Hepatocyte (in vitro differentiated cells): Measurements from ENCODE around the gene LRCH1. TPM values are rescaled to one million over a fixed set of nuclear protein-coding genes. Genes with fewer than 3 reads are reported as not detected.

Experiments
- DNase-seq: peaks from one replicate; pipeline ENCODE4 v3.0.0-alpha.2; 2016; ENCODE audit warnings: low spot score
- H2AFZ ChIP-seq: fragments of 200-600 bp; sonication (generic); 2 replicates; pipeline ENCODE4 v1.6.0; 2016; ENCODE audit warnings: antibody characterized with exemption, mild to moderate bottlenecking
- H3K27ac ChIP-seq: fragments of 200-600 bp; sonication (generic); 2 replicates; pipeline ENCODE4 v1.5.1; 2016; ENCODE audit warnings: mild to moderate bottlenecking
- H3K27me3 ChIP-seq: fragments of 200-600 bp; sonication (generic); 2 replicates; pipeline ENCODE4 v1.6.1; 2016
- H3K36me3 ChIP-seq: fragments of 200-600 bp; sonication (generic); replicated peaks from 2 replicates; pipeline ENCODE4 v1.5.1; 2016; ENCODE audit warnings: low read depth; ENCODE audit not compliant: insufficient read depth
- H3K4me1 ChIP-seq: fragments of 200-600 bp; sonication (generic); 2 replicates; pipeline ENCODE4 v1.5.1; 2016; ENCODE audit warnings: mild to moderate bottlenecking, moderate library complexity; ENCODE audit not compliant: insufficient read depth
- H3K4me2 ChIP-seq: fragments of 200-600 bp; sonication (generic); 2 replicates; pipeline ENCODE4 v1.6.0; 2016
- H3K4me3 ChIP-seq: fragments of 200-600 bp; sonication (generic); 2 replicates; pipeline ENCODE4 v1.5.1; 2016; ENCODE audit warnings: mild to moderate bottlenecking
- H3K79me2 ChIP-seq: fragments of 200-600 bp; sonication (generic); 2 replicates; pipeline ENCODE4 v1.6.0; 2017; ENCODE audit warnings: mild to moderate bottlenecking
- H3K9me2 ChIP-seq: fragments of 200-600 bp; sonication (generic); replicated peaks from 2 replicates; pipeline ENCODE4 v1.6.0; 2017; ENCODE audit warnings: mild to moderate bottlenecking; ENCODE audit not compliant: insufficient read depth
- H3K9me3 ChIP-seq: fragments of 200-600 bp; sonication (generic); 2 replicates; pipeline ENCODE4 v1.5.1; 2016; ENCODE audit warnings: low read depth, mild to moderate bottlenecking
- H4K20me1 ChIP-seq: fragments of 200-600 bp; sonication (generic); 2 replicates; pipeline ENCODE4 v1.6.0; 2016; ENCODE audit warnings: mild to moderate bottlenecking; ENCODE audit not compliant: insufficient read depth, poor library complexity, severe bottlenecking
- CTCF ChIP-seq: fragments of 200-600 bp; sonication (generic); IDR thresholded peaks from 2 replicates; pipeline ENCODE4 v1.5.1; 2016; ENCODE audit warnings: antibody characterized with exemption, mild to moderate bottlenecking; ENCODE audit not compliant: poor library complexity
- EZH2 ChIP-seq: fragments of 200-600 bp; sonication (generic); IDR thresholded peaks from 2 replicates; pipeline ENCODE4 v1.6.1; 2016; ENCODE audit warnings: antibody characterized with exemption, mild to moderate bottlenecking, borderline replicate concordance
- EZH2phosphoT487 ChIP-seq: fragments of 200-600 bp; sonication (generic); IDR thresholded peaks from one replicate; pipeline ENCODE4 v1.6.1; 2018; ENCODE audit warnings: antibody characterized with exemption, mild to moderate bottlenecking, low read depth, moderate library complexity; ENCODE audit not compliant: unreplicated experiment, severe bottlenecking
- WGBS: methylation state at CpG from one replicate; pipeline ENCODE4 v1.1.6; 2016; ENCODE audit warnings: low lambda C conversion rate; ENCODE audit errors: missing lambda C conversion rate; 5-methylcytosine and 5-hydroxymethylcytosine counted together
- polyA plus RNA-seq: library from polyadenylated mRNA; unstranded; fragments of >200 nt; fragmentation: Nextera tagmentation; extraction: Ambion mirVana; gene quantifications from 2 replicates; pipeline ENCODE4 v1.2.1, GENCODE V29; 2016
- total RNA-seq: library from RNA; depleted of rRNA; stranded (reverse); fragments of >200 nt; gene quantifications from 2 replicates; pipeline ENCODE4 v1.2.3, GENCODE V29; 2014

The LRCH1 gene
- total and polyA plus RNA-seq, 2 experiments from 2014 or later, result 5.7 to 14.1 TPM

GRCh38 chr13:46731535-46731934 lies 178.6 kb downstream of the LRCH1 start:
- H3K36me3 ChIP-seq, result no peaks in the 10 kb centered on the region
- WGBS, result 82% methylated on average over 6 of the region's 6 CpGs
- H3K9me2 ChIP-seq, result no peaks in the 10 kb centered on the region

GRCh38 chr13:46735425-46735824 lies 182.5 kb downstream of the LRCH1 start:
- no peak overlapping the region for H3K27ac ChIP-seq
- no peaks in the 10 kb centered on the region for H4K20me1 ChIP-seq
- no peak for DNase-seq
- no peak overlapping the region for H2AFZ ChIP-seq
- H3K36me3 ChIP-seq, result no peaks in the 10 kb centered on the region
- no peaks in the 10 kb centered on the region for H3K27me3 ChIP-seq
- no peaks in the 10 kb centered on the region for H3K4me1 ChIP-seq
- no peak overlapping the region for H3K4me3 ChIP-seq
- 98% methylated on average over 3 of the region's 3 CpGs for WGBS
- no peak overlapping the region for H3K4me2 ChIP-seq
- H3K9me3 ChIP-seq, result no peaks in the 10 kb centered on the region
- no peaks in the 10 kb centered on the region for H3K79me2 ChIP-seq
- no peaks in the 10 kb centered on the region for H3K9me2 ChIP-seq
- TF ChIP-seq EZH2phosphoT487 (no peak), CTCF (no peak), EZH2 (no peak)

More at GRCh38 chr13:46731535-46731934, 178.6 kb downstream of the LRCH1 start:
- Histone ChIP-seq H3K27me3 (no peaks in the 10 kb centered on the region), H4K20me1 (no peaks in the 10 kb centered on the region), H3K79me2 (no peaks in the 10 kb centered on the region), H3K27ac (no peak overlapping the region), H3K4me1 (no peaks in the 10 kb centered on the region), H3K9me3 (no peaks in the 10 kb centered on the region), H3K4me2 (no peak overlapping the region), H2AFZ (no peak overlapping the region), H3K4me3 (no peak overlapping the region)
- TF ChIP-seq EZH2phosphoT487 (no peak), CTCF (no peak), EZH2 (no peak)
- no peak for DNase-seq

- no peaks in the 10 kb centered on the region for H3K36me3 ChIP-seq
- TF ChIP-seq EZH2phosphoT487 (no peak), EZH2 (no peak), CTCF (no peak)
- no peaks in the 10 kb centered on the region for H3K4me1 ChIP-seq
- H4K20me1 ChIP-seq, result no peaks in the 10 kb centered on the region
- no peaks in the 10 kb centered on the region for H3K27me3 ChIP-seq
- H3K9me3 ChIP-seq, result no peaks in the 10 kb centered on the region
- no peak overlapping the region for H3K4me3 ChIP-seq
- H3K79me2 ChIP-seq, result no peaks in the 10 kb centered on the region
- 85% methylated on average over 2 of the region's 2 CpGs for WGBS
- H3K4me2 ChIP-seq, result no peak overlapping the region
- no peak overlapping the region for H3K27ac ChIP-seq
- no peaks in the 10 kb centered on the region for H3K9me2 ChIP-seq
- no peak overlapping the region for H2AFZ ChIP-seq
- no peak for DNase-seq
Observed at GRCh38 chr13:46736541-46737310, 183.8 kb downstream of the LRCH1 start.
